Right lobe of liver (tissue), 6 donors: ENCODE data around the gene HELZ. TPM values are rescaled to one million over a fixed set of nuclear protein-coding genes. Genes with fewer than 3 reads are reported as not detected.

Experiments
- ATAC-seq, 4 donors: fragments of 200-7000 bp; cut with Tn5 transposase; one replicate each; pipeline ENCODE4 v1.9.1; 2020; ENCODE audit warnings: mild to moderate bottlenecking in 4 of 4, moderate library complexity in 4 of 4
- DNase-seq, 3 donors: peaks; one replicate each; pipeline ENCODE4 v3.0.0-alpha.2; 2020
- H3K27ac ChIP-seq, 3 donors: fragments of 200-600 bp; one replicate each; pipeline ENCODE4 v1.8.0; 2022
- H3K27me3 ChIP-seq, 2 donors: fragments of 200-600 bp; one replicate each; pipeline ENCODE4 v1.8.0; 2022
- H3K36me3 ChIP-seq, 4 donors: fragments of 200-600 bp; sonication (generic) in 1 of 4; one replicate each; pipeline versions ENCODE4 v1.5.1 to v1.8.0; 2017 to 2022; ENCODE audit warnings: control low read depth in 1 of 4
- H3K4me1 ChIP-seq, 4 donors: fragments of 200-600 bp; sonication (generic) in 1 of 4; one replicate each; pipeline versions ENCODE4 v1.5.1 to v1.8.0; 2017 to 2022; ENCODE audit warnings: control low read depth in 1 of 4
- H3K4me3 ChIP-seq, 3 donors: fragments of 200-600 bp; one replicate each; pipeline ENCODE4 v1.8.0; 2022
- H3K9me3 ChIP-seq, 4 donors: fragments of 200-600 bp; sonication (generic) in 1 of 4; one replicate each; pipeline versions ENCODE4 v1.5.1 to v1.8.0; 2017 to 2022; ENCODE audit warnings: control low read depth in 1 of 4
- CTCF ChIP-seq, 4 donors: fragments of 200-600 bp in 3 of 4; fragments of 450-650 bp in 1 of 4; IDR thresholded peaks; one replicate each; pipeline versions ENCODE4 v1.5.1 to v1.8.0; 2016 to 2022; ENCODE audit warnings: antibody characterized with exemption in 4 of 4, mild to moderate bottlenecking in 2 of 4
- POLR2A ChIP-seq: fragments of 450-650 bp; IDR thresholded peaks from one replicate; pipeline ENCODE4 v1.6.1; 2017; ENCODE audit warnings: antibody characterized with exemption, mild to moderate bottlenecking
- WGBS: methylation state at CpG from one replicate; pipeline ENCODE4 v1.1.6; 2018; ENCODE audit warnings: low coverage, low lambda C conversion rate; ENCODE audit not compliant: insufficient coverage; ENCODE audit errors: missing lambda C conversion rate; 5-methylcytosine and 5-hydroxymethylcytosine counted together
- intact Hi-C, 2 donors: fragments of 100-400 bp; cut with DNase I; formaldehyde crosslinking; loops; one replicate each; pipeline versions ENCODE4 v1.11.2 to v1.14.1; 2022
- total RNA-seq, 6 experiments: library from RNA; depleted of rRNA in 2 of 6; stranded (reverse); fragments of >200 nt in 2 of 6; fragmentation: NEBNext Ultra II Directional in 3 of 6; extraction: Animal tissue kit (Norgen Biotek cat#: 25700) in 3 of 6; gene quantifications; one replicate each; pipeline versions ENCODE4 v1.1.0 to v1.2.4, GENCODE V29; 2016 to 2023
- donor health status: DM: no; HTN: yes; CAD: no.
- donor health status: DM: no; HTN: no; CAD: no.
- donor health status: DM: no; HTN: no; CAD: no.
- donor health status: DM: no; HTN: yes; CAD: no.
- donor health status: DM: no; HTN: yes; CAD: no.

HELZ gene
- total RNA-seq, 6 experiments from 2014 or later, result 24.2 to 33.6 (median 30.9) TPM

DNA sequence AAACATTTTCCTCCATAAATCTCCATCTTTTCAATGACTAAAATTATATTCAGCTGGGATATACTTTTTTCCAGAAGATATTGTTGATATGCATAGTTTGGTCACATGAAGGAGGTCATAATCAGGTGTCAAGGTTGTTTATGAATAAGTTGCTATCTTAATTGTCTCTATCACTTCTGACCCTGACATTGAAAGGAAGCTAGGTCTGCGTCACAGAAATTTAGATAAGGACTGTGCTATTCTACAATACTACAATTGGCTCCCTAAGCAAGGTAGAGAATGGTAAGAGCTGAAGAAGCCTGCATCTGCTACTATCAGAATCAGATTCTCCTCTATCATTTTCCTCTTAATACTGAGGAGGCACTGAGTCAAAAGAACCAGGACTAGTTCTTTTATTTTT, 133.2 kb downstream of the HELZ start:
- peaks cover 0 to 60% (median 22%) of the 10 kb centered on the region in 4 donors for H3K36me3 ChIP-seq
- H3K4me3 ChIP-seq, result no peak overlapping the region
- no peak for DNase-seq
- 46% methylated on average over 1 of the region's 1 CpG for WGBS
- intact Hi-C loops, result no loop called here
- H3K27ac ChIP-seq, result no peak overlapping the region
- ATAC-seq, result peak in 3 of 4 donors; percentile 30 to 67 (median 50)
- TF ChIP-seq POLR2A (no peak), CTCF (IDR thresholded peaks at IDR 0.05) (no peak)
- H3K4me1 ChIP-seq, result no peaks in the 10 kb centered on the region
- no peaks in the 10 kb centered on the region for H3K9me3 ChIP-seq
- no peaks in the 10 kb centered on the region for H3K27me3 ChIP-seq

- Histone ChIP-seq H3K36me3 (peaks cover 0 to 64% (median 25%) of the 10 kb centered on the region in 4 donors), H3K4me3 (no peak overlapping the region), H3K4me1 (no peaks in the 10 kb centered on the region), H3K27ac (no peak overlapping the region), H3K27me3 (no peaks in the 10 kb centered on the region), H3K9me3 (no peaks in the 10 kb centered on the region)
- DNase-seq (no peak), ATAC-seq (no peak)
- 95% methylated on average over 2 of the region's 2 CpGs for WGBS
- TF ChIP-seq CTCF (IDR thresholded peaks at IDR 0.05) (no peak), POLR2A (no peak)
- intact Hi-C loops, result no loop called here
These were observed 133.7 kb downstream of the HELZ start for GRCh38 chr17:67111327-67111726.

DNA sequence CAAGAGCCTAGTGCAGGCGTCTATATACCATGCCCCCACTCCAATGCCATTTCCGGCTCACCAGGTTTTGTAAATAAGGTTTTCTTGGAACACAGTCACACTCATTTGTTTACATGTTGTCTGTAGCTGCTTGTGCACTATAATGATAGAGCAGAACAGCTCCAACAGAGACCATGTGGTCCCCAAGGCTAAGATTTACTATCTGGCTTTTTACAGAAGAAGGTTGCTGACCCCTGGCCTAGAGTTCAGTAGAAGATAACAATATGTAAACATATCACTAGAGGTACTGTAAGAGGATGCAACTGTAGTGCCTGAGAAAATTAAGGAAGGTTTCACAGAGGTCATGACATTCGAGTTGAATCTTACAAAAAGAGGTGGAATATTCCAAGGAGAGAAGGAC, 134.4 kb downstream of the HELZ start:
- 62% methylated on average over 3 of the region's 3 CpGs for WGBS
- Histone ChIP-seq H3K9me3 (no peaks in the 10 kb centered on the region), H3K4me3 (no peak overlapping the region), H3K36me3 (peaks cover 0 to 64% (median 25%) of the 10 kb centered on the region in 4 donors), H3K4me1 (no peaks in the 10 kb centered on the region), H3K27ac (no peak overlapping the region), H3K27me3 (no peaks in the 10 kb centered on the region)
- DNase-seq, result no peak
- TF ChIP-seq POLR2A (no peak), CTCF (IDR thresholded peaks at IDR 0.05) (no peak)
- no peak for ATAC-seq
- intact Hi-C loops, result no loop called here

DNA sequence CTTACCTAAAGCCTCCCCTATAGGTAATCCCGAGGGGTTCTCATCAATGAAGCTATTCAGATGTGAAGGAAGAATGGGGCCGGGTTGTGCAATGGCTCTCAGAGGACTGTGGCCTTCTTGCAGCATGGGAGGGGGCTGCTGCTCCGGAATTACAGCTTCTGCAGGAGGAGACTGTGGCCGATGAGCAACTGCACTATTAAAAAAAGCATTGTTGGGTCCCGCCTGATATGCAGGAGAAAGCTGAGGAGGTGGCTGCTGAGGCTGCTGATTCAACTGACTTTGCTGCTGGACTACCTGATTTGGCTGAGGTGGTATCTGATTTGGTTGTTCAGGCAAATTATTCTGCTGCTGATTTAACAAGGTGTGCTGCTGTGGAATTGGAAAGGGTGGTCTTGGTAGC, 135.9 kb downstream of the HELZ start:
- Histone ChIP-seq H3K4me3 (no peak overlapping the region), H3K9me3 (no peaks in the 10 kb centered on the region), H3K36me3 (peaks cover 0 to 62% (median 25%) of the 10 kb centered on the region in 4 donors), H3K27me3 (no peaks in the 10 kb centered on the region), H3K4me1 (no peaks in the 10 kb centered on the region), H3K27ac (no peak overlapping the region)
- DNase-seq (no peak), ATAC-seq (no peak)
- 72% methylated on average over 2 of the region's 5 CpGs for WGBS
- intact Hi-C loops, result no loop called here
- TF ChIP-seq POLR2A (no peak), CTCF (IDR thresholded peaks at IDR 0.05) (no peak)
